MM.1S (cell line): ENCODE data around the gene HBM.
"Not testable (repeated sequence)": the region's sequence is repeated elsewhere in the genome, so short reads cannot be mapped to it uniquely, and the experiment has no call there.

ENCODE experiments used
- DNase-seq: peaks from one replicate; pipeline ENCODE4 v3.0.0-alpha.2; 2015
- H2AFZ ChIP-seq: fragments of 300-600 bp; sonication (generic); 2 replicates; pipeline ENCODE4 v1.6.0; 2016; ENCODE audit warnings: antibody characterized with exemption, low read length
- H3F3A ChIP-seq: fragments of 300-600 bp; sonication (generic); 2 replicates; pipeline ENCODE4 v1.6.1; 2016; ENCODE audit warnings: mild to moderate bottlenecking, antibody characterized with exemption, low read length, moderate library complexity, mixed read lengths; ENCODE audit not compliant: insufficient read depth
- H3K27ac ChIP-seq: fragments of 300-600 bp; sonication (generic); 2 replicates; pipeline ENCODE4 v1.5.1; 2016; ENCODE audit warnings: mild to moderate bottlenecking, low read length
- H3K27me3 ChIP-seq: fragments of 300-600 bp; sonication (generic); replicated peaks from 2 replicates; pipeline ENCODE4 v1.6.0; 2016; ENCODE audit warnings: low read length; ENCODE audit not compliant: insufficient read depth
- H3K36me3 ChIP-seq: fragments of 300-600 bp; sonication (generic); replicated peaks from 2 replicates; pipeline ENCODE4 v1.6.1; 2016; ENCODE audit warnings: mild to moderate bottlenecking, low read length, mixed read lengths; ENCODE audit not compliant: insufficient read depth
- H3K4me1 ChIP-seq: fragments of 300-600 bp; sonication (generic); 2 replicates; pipeline ENCODE4 v1.6.1; 2016; ENCODE audit warnings: low read length, mixed read lengths
- H3K4me2 ChIP-seq: fragments of 300-600 bp; sonication (generic); 2 replicates; pipeline ENCODE4 v1.6.0; 2016; ENCODE audit warnings: low read depth, low read length
- H3K4me3 ChIP-seq: fragments of 300-600 bp; sonication (generic); 2 replicates; pipeline ENCODE4 v1.5.1; 2016; ENCODE audit warnings: low read length, mixed read lengths
- H3K79me2 ChIP-seq: fragments of 300-600 bp; sonication (generic); 2 replicates; pipeline ENCODE4 v1.6.1; 2016; ENCODE audit warnings: mixed run types, low read length, mixed read lengths
- H3K9ac ChIP-seq: fragments of 300-600 bp; sonication (generic); 2 replicates; pipeline ENCODE4 v1.6.1; 2016; ENCODE audit warnings: low read length, mixed read lengths
- H3K9me2 ChIP-seq: fragments of 300-600 bp; sonication (generic); replicated peaks from 2 replicates; pipeline ENCODE4 v1.6.1; 2016; ENCODE audit warnings: mild to moderate bottlenecking, low read length, mixed read lengths; ENCODE audit not compliant: insufficient read depth
- H3K9me3 ChIP-seq: fragments of 300-600 bp; sonication (generic); replicated peaks from 2 replicates; pipeline ENCODE4 v1.6.1; 2016; ENCODE audit warnings: mild to moderate bottlenecking, low read length, mixed read lengths; ENCODE audit not compliant: insufficient read depth
- H4K20me1 ChIP-seq: fragments of 300-600 bp; sonication (generic); 2 replicates; pipeline ENCODE4 v1.6.1; 2016; ENCODE audit warnings: mild to moderate bottlenecking, low read length, moderate library complexity, mixed read lengths; ENCODE audit not compliant: insufficient read depth
- EZH2 ChIP-seq: fragments of 300-600 bp; sonication (generic); optimal IDR thresholded peaks from 2 replicates; pipeline ENCODE3; 2017; ENCODE audit warnings: low read depth, mild to moderate bottlenecking, antibody characterized with exemption, low read length, mixed read lengths
- EZH2phosphoT487 ChIP-seq: fragments of 300-600 bp; sonication (generic); IDR thresholded peaks from 2 replicates; pipeline ENCODE4 v1.6.1; 2018; ENCODE audit warnings: antibody characterized with exemption, low read length
- TF ChIP-seq, protein P1 (sequence below): fragments of 300-600 bp; sonication (generic); IDR thresholded peaks from 2 replicates; pipeline ENCODE4 v1.5.1; 2016; ENCODE audit warnings: antibody characterized with exemption, low read length, mixed read lengths

HBM gene

DNA sequence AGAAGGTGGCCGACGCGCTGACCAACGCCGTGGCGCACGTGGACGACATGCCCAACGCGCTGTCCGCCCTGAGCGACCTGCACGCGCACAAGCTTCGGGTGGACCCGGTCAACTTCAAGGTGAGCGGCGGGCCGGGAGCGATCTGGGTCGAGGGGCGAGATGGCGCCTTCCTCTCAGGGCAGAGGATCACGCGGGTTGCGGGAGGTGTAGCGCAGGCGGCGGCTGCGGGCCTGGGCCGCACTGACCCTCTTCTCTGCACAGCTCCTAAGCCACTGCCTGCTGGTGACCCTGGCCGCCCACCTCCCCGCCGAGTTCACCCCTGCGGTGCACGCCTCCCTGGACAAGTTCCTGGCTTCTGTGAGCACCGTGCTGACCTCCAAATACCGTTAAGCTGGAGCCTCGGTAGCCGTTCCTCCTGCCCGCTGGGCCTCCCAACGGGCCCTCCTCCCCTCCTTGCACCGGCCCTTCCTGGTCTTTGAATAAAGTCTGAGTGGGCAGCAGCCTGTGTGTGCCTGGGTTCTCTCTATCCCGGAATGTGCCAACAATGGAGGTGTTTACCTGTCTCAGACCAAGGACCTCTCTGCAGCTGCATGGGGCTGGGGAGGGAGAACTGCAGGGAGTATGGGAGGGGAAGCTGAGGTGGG lies 7.6 kb downstream of the HBM start:
- not testable (repeated sequence) for H3K4me3 ChIP-seq, H3K36me3 ChIP-seq, H3K9me3 ChIP-seq, H3K27ac ChIP-seq, H2AFZ ChIP-seq, H3K79me2 ChIP-seq, H3F3A ChIP-seq, H4K20me1 ChIP-seq, H3K9ac ChIP-seq, H3K4me2 ChIP-seq, H3K4me1 ChIP-seq, H3K9me2 ChIP-seq, DNase-seq
- H3K27me3 ChIP-seq = peaks cover 24% of the 10 kb centered on the region

DNA sequence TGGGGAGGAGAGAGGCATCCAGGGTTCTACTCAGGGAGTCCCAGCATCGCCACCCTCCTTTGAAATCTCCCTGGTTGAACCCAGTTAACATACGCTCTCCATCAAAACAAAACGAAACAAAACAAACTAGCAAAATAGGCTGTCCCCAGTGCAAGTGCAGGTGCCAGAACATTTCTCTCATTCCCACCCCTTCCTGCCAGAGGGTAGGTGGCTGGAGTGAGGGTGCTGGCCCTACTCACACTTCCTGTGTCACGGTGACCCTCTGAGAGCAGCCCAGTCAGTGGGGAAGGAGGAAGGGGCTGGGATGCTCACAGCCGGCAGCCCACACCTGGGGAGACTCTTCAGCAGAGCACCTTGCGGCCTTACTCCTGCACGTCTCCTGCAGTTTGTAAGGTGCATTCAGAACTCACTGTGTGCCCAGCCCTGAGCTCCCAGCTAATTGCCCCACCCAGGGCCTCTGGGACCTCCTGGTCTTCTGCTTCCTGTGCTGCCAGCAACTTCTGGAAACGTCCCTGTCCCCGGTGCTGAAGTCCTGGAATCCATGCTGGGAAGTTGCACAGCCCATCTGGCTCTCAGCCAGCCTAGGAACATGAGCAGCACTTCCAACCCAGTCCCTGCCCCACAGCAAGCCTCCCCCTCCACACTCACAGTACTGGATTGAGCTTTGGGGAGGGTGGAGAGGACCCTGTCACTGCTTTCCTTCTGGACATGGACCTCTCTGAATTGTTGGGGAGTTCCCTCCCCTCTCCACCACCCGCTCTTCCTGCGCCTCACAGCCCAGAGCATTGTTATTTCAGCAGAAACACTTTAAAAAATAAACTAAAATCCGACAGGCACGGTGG lies 8.4 kb downstream of the HBM start:
- H3K9me3 ChIP-seq, H3K4me3 ChIP-seq, H4K20me1 ChIP-seq, DNase-seq, H3K27ac ChIP-seq, H3K79me2 ChIP-seq, H3K9ac ChIP-seq, H3K9me2 ChIP-seq, H3K4me1 ChIP-seq, H3F3A ChIP-seq, H2AFZ ChIP-seq, H3K36me3 ChIP-seq, H3K4me2 ChIP-seq: not testable (repeated sequence)
- H3K27me3 ChIP-seq = peaks cover 29% of the 10 kb centered on the region

DNA sequence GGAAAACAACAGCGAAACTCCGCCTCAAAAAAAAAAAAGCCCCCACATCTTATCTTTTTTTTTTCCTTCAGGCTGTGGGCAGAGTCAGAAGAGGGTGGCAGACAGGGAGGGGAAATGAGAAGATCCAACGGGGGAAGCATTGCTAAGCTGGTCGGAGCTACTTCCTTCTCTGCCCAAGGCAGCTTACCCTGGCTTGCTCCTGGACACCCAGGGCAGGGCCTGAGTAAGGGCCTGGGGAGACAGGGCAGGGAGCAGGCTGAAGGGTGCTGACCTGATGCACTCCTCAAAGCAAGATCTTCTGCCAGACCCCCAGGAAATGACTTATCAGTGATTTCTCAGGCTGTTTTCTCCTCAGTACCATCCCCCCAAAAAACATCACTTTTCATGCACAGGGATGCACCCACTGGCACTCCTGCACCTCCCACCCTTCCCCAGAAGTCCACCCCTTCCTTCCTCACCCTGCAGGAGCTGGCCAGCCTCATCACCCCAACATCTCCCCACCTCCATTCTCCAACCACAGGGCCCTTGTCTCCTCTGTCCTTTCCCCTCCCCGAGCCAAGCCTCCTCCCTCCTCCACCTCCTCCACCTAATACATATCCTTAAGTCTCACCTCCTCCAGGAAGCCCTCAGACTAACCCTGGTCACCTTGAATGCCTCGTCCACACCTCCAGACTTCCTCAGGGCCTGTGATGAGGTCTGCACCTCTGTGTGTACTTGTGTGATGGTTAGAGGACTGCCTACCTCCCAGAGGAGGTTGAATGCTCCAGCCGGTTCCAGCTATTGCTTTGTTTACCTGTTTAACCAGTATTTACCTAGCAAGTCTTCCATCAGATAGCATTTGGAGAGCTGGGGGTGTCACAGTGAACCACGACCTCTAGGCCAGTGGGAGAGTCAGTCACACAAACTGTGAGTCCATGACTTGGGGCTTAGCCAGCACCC lies 9.5 kb downstream of the HBM start:
- Histone ChIP-seq H3K79me2 (no peaks in the 10 kb centered on the region), H3K27me3 (peaks cover 37% of the 10 kb centered on the region), H3K4me3 (no peak overlapping the region), H3K4me1 (no peaks in the 10 kb centered on the region), H4K20me1 (no peaks in the 10 kb centered on the region), H3K9ac (no peak overlapping the region), H3K27ac (no peak overlapping the region), H3F3A (no peaks in the 10 kb centered on the region), H2AFZ (no peak overlapping the region), H3K9me3 (no peaks in the 10 kb centered on the region), H3K4me2 (no peak overlapping the region), H3K36me3 (no peaks in the 10 kb centered on the region), H3K9me2 (no peaks in the 10 kb centered on the region)
- no peak for DNase-seq
- TF ChIP-seq EZH2 (no peak), EZH2phosphoT487 (no peak)
- TF ChIP-seq, protein P1, sequence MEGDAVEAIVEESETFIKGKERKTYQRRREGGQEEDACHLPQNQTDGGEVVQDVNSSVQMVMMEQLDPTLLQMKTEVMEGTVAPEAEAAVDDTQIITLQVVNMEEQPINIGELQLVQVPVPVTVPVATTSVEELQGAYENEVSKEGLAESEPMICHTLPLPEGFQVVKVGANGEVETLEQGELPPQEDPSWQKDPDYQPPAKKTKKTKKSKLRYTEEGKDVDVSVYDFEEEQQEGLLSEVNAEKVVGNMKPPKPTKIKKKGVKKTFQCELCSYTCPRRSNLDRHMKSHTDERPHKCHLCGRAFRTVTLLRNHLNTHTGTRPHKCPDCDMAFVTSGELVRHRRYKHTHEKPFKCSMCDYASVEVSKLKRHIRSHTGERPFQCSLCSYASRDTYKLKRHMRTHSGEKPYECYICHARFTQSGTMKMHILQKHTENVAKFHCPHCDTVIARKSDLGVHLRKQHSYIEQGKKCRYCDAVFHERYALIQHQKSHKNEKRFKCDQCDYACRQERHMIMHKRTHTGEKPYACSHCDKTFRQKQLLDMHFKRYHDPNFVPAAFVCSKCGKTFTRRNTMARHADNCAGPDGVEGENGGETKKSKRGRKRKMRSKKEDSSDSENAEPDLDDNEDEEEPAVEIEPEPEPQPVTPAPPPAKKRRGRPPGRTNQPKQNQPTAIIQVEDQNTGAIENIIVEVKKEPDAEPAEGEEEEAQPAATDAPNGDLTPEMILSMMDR = no peak

DNA sequence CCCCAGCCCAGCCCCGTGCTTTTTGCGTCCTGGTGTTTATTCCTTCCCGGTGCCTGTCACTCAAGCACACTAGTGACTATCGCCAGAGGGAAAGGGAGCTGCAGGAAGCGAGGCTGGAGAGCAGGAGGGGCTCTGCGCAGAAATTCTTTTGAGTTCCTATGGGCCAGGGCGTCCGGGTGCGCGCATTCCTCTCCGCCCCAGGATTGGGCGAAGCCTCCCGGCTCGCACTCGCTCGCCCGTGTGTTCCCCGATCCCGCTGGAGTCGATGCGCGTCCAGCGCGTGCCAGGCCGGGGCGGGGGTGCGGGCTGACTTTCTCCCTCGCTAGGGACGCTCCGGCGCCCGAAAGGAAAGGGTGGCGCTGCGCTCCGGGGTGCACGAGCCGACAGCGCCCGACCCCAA lies 10.2 kb downstream of the HBM start:
- H3K27ac ChIP-seq, H3K9ac ChIP-seq, H3K9me2 ChIP-seq, H3K4me3 ChIP-seq, H4K20me1 ChIP-seq, H3F3A ChIP-seq, H2AFZ ChIP-seq, H3K9me3 ChIP-seq, H3K4me1 ChIP-seq, H3K79me2 ChIP-seq, H3K36me3 ChIP-seq, DNase-seq, H3K4me2 ChIP-seq: not testable (repeated sequence)
- H3K27me3 ChIP-seq = peaks cover 35% of the 10 kb centered on the region

DNA sequence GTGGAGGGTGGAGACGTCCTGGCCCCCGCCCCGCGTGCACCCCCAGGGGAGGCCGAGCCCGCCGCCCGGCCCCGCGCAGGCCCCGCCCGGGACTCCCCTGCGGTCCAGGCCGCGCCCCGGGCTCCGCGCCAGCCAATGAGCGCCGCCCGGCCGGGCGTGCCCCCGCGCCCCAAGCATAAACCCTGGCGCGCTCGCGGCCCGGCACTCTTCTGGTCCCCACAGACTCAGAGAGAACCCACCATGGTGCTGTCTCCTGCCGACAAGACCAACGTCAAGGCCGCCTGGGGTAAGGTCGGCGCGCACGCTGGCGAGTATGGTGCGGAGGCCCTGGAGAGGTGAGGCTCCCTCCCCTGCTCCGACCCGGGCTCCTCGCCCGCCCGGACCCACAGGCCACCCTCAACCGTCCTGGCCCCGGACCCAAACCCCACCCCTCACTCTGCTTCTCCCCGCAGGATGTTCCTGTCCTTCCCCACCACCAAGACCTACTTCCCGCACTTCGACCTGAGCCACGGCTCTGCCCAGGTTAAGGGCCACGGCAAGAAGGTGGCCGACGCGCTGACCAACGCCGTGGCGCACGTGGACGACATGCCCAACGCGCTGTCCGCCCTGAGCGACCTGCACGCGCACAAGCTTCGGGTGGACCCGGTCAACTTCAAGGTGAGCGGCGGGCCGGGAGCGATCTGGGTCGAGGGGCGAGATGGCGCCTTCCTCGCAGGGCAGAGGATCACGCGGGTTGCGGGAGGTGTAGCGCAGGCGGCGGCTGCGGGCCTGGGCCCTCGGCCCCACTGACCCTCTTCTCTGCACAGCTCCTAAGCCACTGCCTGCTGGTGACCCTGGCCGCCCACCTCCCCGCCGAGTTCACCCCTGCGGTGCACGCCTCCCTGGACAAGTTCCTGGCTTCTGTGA lies 11.0 kb downstream of the HBM start, which contains the start of gene HBA1:
HBA1 (plus strand) TSS at position 204 of the 906 bp plus-strand sequence; CDS start at position 241, 37 bp downstream.
- not testable (repeated sequence) for H3K9me3 ChIP-seq, H3K4me2 ChIP-seq, H3K36me3 ChIP-seq, H3K9ac ChIP-seq, H3K79me2 ChIP-seq, H3K4me1 ChIP-seq, H4K20me1 ChIP-seq, H2AFZ ChIP-seq, DNase-seq, H3K27ac ChIP-seq, H3K9me2 ChIP-seq, H3K4me3 ChIP-seq, H3F3A ChIP-seq
- peaks cover 29% of the 10 kb centered on the region for H3K27me3 ChIP-seq
